Activated T-helper 9 cell treated with anti-CD3 and anti-CD28 coated beads, Interleukin-2, amount 50 U/mL, for 16 hours (primary cell): ENCODE results near the gene DLG3.

Experiments used
- DNase-seq: peaks from one replicate; pipeline ENCODE4 v3.0.0-alpha.2; 2020; ENCODE audit warnings: low read depth

Gene DLG3

GRCh38 chrX:70525733-70526132 is 81.1 kb downstream of the DLG3 start:
- DNase-seq: no peak

- DNase-seq: no peak
These were observed 82.4 kb downstream of the DLG3 start for GRCh38 chrX:70527053-70527452.

DNA sequence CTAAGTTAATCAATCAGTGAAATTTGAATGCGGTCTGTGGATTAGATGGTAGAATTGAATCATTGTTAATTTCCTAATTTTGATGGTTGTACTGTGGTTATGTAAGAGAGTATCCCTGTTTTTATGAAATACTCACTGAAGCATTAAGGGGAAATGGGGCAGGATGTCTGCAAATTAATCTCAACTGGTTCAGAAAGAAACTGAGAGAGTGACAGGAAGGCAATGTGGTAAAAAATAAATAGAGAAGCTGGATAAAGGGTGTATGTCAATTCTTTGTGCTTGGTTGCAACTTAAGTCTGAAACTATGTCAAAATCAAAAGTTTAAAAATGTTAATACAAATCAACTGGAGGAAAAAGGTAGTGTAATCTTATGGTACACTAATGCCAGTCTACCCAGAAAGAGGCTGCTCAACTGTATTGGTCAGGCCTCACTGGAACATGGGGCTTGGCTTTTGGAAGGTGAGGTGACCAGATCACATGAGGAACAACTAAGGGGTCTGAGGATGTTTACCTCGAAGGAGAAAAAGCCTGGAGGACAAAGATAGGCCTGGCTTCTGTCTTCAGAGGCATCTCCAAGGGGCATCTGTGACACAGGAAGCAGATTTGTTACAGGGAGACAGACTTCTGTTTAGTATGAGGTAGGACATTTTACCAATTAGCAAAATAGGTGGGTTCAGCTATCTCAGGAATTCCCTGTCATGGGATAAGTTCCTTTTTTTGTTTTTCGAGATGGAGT is 83.1 kb downstream of the DLG3 start:
- no peak for DNase-seq

- DNase-seq: no peak
These were observed 90.6 kb downstream of the DLG3 start for GRCh38 chrX:70535198-70535597.

DNA sequence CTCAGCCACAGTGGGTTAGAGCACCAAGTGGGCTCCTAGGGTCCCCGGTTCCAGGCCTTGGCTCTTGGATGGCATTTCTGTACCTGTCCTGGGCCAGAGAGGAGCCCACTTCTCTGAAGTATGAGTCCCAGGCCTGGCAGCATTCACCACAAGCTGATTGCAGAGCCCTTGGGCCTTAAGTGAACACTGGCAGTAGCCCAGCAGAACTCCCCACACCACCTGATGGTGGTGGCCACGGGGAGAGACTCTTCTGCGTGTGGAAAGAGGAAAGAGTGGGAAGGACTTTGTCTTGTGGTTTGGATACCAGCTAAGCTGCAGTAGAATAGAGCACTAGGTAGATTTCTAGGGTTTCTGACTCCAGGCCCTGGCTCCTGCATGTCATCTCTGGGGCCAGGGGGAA is 104.8 kb downstream of the DLG3 start:
- DNase-seq: no peak

- no peak for DNase-seq
These were observed 107.6 kb downstream of the DLG3 start for GRCh38 chrX:70552130-70552704.

- DNase-seq: no peak
These were observed 108.9 kb downstream of the DLG3 start for GRCh38 chrX:70553516-70553915.

DNA sequence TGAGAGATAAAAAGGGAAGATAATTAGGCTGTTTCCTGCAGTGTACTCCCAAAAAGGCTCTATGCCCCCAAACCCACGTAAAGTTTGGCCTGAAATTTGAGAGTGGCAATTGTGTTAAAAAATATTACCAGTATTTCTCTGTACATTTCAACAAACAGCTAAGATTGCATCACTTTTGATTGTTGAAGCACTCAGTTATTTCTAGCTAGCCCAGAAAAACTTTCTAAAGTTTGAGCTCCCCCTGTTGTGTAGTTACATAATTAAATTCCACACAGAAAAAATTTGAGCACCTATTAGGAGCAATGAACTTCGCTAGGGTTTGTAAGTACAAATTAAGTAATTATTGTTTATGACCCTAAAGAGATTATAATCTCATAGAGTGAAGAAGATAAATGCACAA is 109.4 kb downstream of the DLG3 start:
- no peak for DNase-seq

DNA sequence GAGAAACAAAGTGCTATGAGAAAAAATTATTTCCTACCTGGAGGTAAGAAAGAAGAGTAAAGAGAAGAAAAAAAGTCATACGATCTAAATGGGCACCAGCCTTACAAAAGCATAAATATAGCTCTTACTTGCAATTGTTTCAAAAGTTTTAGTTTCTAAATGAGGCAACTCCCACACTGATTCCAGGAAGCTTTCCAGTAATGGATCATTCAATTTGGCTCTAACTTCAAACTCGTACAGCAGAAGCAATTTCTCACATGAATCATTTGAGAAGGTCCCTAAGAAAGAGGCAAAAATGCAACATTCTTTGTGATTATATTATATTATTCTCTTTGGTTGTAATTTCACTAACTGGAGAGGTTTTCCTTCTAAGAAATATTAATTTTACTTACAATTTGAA is 109.9 kb downstream of the DLG3 start:
- DNase-seq: no peak

DNA sequence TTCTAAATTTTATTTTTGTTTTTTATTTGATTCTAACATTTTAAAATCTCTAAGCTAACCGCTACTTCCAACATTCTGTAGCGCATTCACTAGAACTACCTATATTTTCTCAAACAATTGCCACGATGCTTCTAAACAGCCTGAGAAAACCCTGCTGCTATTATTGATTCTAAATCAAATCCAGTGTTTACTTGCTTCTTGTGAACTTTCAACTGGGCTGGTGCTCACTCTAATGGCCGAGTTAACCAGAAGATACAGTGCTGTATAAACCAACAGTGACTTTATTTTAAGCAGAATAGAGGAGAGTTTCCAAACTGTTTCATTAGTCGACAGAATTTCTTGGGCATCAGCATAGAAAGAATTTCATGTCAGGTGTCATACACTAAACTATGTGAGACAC is 110.3 kb downstream of the DLG3 start:
- DNase-seq: no peak
